ENCODE results near the gene BMPR1B.

DNA sequence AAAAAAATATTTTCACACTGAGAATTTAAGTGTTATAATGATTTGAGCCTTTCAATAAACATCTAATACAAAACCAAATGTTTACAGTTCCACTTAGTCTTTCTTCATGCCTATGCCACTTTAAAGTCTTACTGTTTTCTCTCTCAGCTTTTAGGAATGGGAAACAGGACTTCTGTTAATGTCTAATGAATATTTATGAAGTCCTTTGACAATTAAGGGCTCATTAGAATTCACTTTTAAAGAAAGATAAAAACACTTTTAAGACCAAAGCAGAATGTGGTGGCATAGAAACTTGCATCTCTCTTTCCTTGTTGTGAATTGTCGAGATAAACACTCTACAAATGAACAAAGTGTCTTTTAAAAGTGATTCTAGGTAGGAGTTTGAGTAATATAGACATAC, 315.9 kb downstream of the BMPR1B start:
- TF ChIP-seq, protein P1, sequence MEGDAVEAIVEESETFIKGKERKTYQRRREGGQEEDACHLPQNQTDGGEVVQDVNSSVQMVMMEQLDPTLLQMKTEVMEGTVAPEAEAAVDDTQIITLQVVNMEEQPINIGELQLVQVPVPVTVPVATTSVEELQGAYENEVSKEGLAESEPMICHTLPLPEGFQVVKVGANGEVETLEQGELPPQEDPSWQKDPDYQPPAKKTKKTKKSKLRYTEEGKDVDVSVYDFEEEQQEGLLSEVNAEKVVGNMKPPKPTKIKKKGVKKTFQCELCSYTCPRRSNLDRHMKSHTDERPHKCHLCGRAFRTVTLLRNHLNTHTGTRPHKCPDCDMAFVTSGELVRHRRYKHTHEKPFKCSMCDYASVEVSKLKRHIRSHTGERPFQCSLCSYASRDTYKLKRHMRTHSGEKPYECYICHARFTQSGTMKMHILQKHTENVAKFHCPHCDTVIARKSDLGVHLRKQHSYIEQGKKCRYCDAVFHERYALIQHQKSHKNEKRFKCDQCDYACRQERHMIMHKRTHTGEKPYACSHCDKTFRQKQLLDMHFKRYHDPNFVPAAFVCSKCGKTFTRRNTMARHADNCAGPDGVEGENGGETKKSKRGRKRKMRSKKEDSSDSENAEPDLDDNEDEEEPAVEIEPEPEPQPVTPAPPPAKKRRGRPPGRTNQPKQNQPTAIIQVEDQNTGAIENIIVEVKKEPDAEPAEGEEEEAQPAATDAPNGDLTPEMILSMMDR (IDR thresholded peaks at IDR 0.05) = no peak
- no peak for TF ChIP-seq POLR2A (IDR thresholded peaks at IDR 0.05)
- no peak for TF ChIP-seq EP300 (IDR thresholded peaks at IDR 0.05)
